HepG2 (cell line): Measurements from ENCODE around the gene PIK3C2B. TPM values are rescaled to one million over a fixed set of nuclear protein-coding genes. Genes with fewer than 3 reads are reported as not detected.

Source experiments
- HDAC1 ChIP-seq: sonication (generic); formaldehyde crosslinking; IDR thresholded peaks from 2 replicates; pipeline ENCODE4 v1.5.1; 2020; ENCODE audit warnings: mild to moderate bottlenecking, missing genetic modification reagents
- HOXA9 ChIP-seq: sonication (generic); formaldehyde crosslinking; IDR thresholded peaks from 2 replicates; pipeline ENCODE4 v1.8.1; 2022; ENCODE audit warnings: missing genetic modification reagents, mild to moderate bottlenecking, moderate library complexity, borderline replicate concordance
- RBFOX2 ChIP-seq: fragments of 200-400 bp; formaldehyde crosslinking; IDR thresholded peaks from 2 replicates; pipeline ENCODE4 v1.6.1; 2017; ENCODE audit warnings: low read depth, mild to moderate bottlenecking, low read length
- STAT5B ChIP-seq: sonication (generic); formaldehyde crosslinking; IDR thresholded peaks from 2 replicates; pipeline ENCODE4 v1.4.0; 2020; ENCODE audit warnings: missing genetic modification reagents
- ZBTB20 ChIP-seq: sonication (generic); formaldehyde crosslinking; IDR thresholded peaks from 2 replicates; pipeline ENCODE4 v1.8.1; 2023; ENCODE audit warnings: missing genetic modification reagents, low read depth, mild to moderate bottlenecking, borderline replicate concordance
- ZBTB8A ChIP-seq: sonication (generic); formaldehyde crosslinking; IDR thresholded peaks from 2 replicates; pipeline ENCODE4 v1.4.0; 2020; ENCODE audit warnings: mild to moderate bottlenecking, low read depth, missing genetic modification reagents, borderline replicate concordance
- ZFP1 ChIP-seq: IDR thresholded peaks from 2 replicates; pipeline ENCODE4 v1.6.1; 2016
- ZMYM3 ChIP-seq: sonication (generic); formaldehyde crosslinking; IDR thresholded peaks from 2 replicates; pipeline ENCODE4 v1.5.1; 2020; ENCODE audit warnings: mild to moderate bottlenecking, missing genetic modification reagents
- ZNF225 ChIP-seq: sonication (generic); formaldehyde crosslinking; IDR thresholded peaks from 2 replicates; pipeline ENCODE4 v1.4.0; 2020; ENCODE audit warnings: mild to moderate bottlenecking, missing genetic modification reagents
- ZNF30 ChIP-seq: sonication (generic); formaldehyde crosslinking; IDR thresholded peaks from 2 replicates; pipeline ENCODE4 v1.5.0; 2020; ENCODE audit warnings: mild to moderate bottlenecking, missing genetic modification reagents
- ZNF335 ChIP-seq: sonication (generic); formaldehyde crosslinking; IDR thresholded peaks from 2 replicates; pipeline ENCODE4 v1.4.0; 2020; ENCODE audit warnings: missing genetic modification reagents
- ZNF496 ChIP-seq: sonication (generic); formaldehyde crosslinking; IDR thresholded peaks from 2 replicates; pipeline ENCODE4 v1.8.1; 2023; ENCODE audit warnings: mild to moderate bottlenecking, moderate library complexity, missing genetic modification reagents; ENCODE audit not compliant: insufficient replicate concordance
- polyA plus RNA-seq, 8 experiments: library from polyadenylated mRNA; depleted of rRNA in 3 of 8; stranded (reverse) in 7 of 8; unstranded in 1 of 8; fragments of >200 nt; fragmentation: Illumina TruSeq in 4 of 8; extraction: Trizol in 4 of 8; gene quantifications; 2 replicates each; pipeline versions ENCODE4 v1.2.1 to v1.2.3, GENCODE V29; 2011 to 2016; ENCODE audit warnings: low read depth in 4 of 8, missing spikeins in 1 of 8, mixed read lengths in 1 of 8; ENCODE audit not compliant: insufficient read depth in 1 of 8
- total RNA-seq, 5 experiments: library from RNA; depleted of rRNA; stranded (reverse); fragments of >200 nt; fragmentation: Illumina TruSeq; extraction: Trizol; gene quantifications; 2 replicates each; pipeline ENCODE4 v1.2.3, GENCODE V29; 2016; ENCODE audit warnings: low read depth in 1 of 5
- TF ChIP-seq, protein P1 (sequence below): sonication (generic); formaldehyde crosslinking; IDR thresholded peaks from 2 replicates; pipeline ENCODE4 v1.5.0; 2020; ENCODE audit warnings: mild to moderate bottlenecking, missing genetic modification reagents
- TF ChIP-seq, protein P2 (sequence below): sonication (generic); formaldehyde crosslinking; IDR thresholded peaks from 2 replicates; pipeline ENCODE4 v1.8.0; 2023; ENCODE audit warnings: mild to moderate bottlenecking, missing genetic modification reagents
- TF ChIP-seq, protein P3 (sequence below): sonication (generic); formaldehyde crosslinking; IDR thresholded peaks from 2 replicates; pipeline ENCODE4 v1.5.0; 2020; ENCODE audit warnings: mild to moderate bottlenecking, missing genetic modification reagents
- TF ChIP-seq, protein P4 (sequence below): IDR thresholded peaks from 2 replicates; pipeline ENCODE4 v1.6.1; 2018; ENCODE audit warnings: missing genetic modification reagents
- TF ChIP-seq, protein P5 (sequence below): sonication (generic); formaldehyde crosslinking; IDR thresholded peaks from 2 replicates; pipeline ENCODE4 v1.9.0; 2021; ENCODE audit warnings: missing genetic modification reagents, borderline replicate concordance
- TF ChIP-seq, protein P6 (sequence below): sonication (generic); formaldehyde crosslinking; IDR thresholded peaks from 2 replicates; pipeline ENCODE4 v1.5.1; 2020; ENCODE audit warnings: missing genetic modification reagents, mild to moderate bottlenecking, borderline replicate concordance

Gene PIK3C2B
- total and polyA plus RNA-seq, 2 of the 13 experiments (the other 11 are each of a cell fraction or from before 2014, with no cell fraction given), result 3.4 to 4.5 TPM

DNA sequence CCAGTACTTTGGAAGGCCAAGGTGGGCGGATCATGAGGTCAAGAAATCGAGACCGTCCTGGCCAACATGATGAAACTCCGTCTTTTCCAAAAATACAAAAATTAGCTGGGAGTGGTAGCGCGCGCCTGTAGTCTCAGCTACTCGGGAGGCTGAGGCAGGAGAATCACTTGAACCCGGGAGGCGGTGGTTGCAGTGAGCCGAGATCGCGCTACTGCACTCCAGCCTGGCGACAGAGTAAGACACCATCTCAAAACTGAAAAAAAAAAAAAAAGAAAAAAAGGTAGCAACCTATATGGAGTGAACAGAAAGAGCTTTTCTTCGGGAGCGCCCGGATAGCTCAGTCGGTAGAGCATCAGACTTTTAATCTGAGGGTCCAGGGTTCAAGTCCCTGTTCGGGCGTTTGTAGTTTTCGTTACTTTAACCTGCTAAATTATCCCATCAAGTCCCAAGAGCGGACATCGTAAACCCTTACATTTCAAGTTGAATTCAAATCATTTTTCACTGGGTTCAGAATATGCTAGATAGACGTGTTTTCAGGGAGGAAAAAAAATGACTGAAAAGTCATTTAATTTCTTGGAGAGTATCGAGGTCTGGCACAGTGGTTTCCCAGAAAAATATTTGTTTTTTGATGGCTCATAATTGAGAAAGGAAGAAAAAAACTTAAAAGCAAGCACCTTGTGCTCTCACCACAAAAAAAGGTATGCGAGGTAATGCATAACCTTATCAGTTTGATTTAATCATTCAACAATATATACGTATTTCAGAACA lies 11.8 kb upstream of the PIK3C2B start (continued):
- TF ChIP-seq, protein P1, sequence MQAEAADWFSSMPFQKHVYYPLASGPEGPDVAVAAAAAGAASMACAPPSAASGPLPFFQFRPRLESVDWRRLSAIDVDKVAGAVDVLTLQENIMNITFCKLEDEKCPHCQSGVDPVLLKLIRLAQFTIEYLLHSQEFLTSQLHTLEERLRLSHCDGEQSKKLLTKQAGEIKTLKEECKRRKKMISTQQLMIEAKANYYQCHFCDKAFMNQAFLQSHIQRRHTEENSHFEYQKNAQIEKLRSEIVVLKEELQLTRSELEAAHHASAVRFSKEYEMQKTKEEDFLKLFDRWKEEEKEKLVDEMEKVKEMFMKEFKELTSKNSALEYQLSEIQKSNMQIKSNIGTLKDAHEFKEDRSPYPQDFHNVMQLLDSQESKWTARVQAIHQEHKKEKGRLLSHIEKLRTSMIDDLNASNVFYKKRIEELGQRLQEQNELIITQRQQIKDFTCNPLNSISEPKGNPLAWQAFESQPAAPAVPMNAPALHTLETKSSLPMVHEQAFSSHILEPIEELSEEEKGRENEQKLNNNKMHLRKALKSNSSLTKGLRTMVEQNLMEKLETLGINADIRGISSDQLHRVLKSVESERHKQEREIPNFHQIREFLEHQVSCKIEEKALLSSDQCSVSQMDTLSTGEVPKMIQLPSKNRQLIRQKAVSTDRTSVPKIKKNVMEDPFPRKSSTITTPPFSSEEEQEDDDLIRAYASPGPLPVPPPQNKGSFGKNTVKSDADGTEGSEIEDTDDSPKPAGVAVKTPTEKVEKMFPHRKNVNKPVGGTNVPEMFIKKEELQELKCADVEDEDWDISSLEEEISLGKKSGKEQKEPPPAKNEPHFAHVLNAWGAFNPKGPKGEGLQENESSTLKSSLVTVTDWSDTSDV (CRISPR knock-in tag), result no peak
- TF ChIP-seq ZMYM3 (CRISPR knock-in tag) (peak; percentile 92), ZNF30 (no peak), STAT5B (CRISPR knock-in tag) (no peak), RBFOX2 (no peak), ZNF225 (no peak), ZBTB8A (CRISPR knock-in tag) (no peak), HDAC1 (CRISPR knock-in tag) (no peak; the same call in 1 of the 2 replicates), ZNF335 (no peak), ZBTB20 (CRISPR knock-in tag) (no peak), ZFP1 (CRISPR knock-in tag) (peak; percentile 63), ZNF496 (CRISPR knock-in tag) (no peak), HOXA9 (CRISPR knock-in tag) (no peak)
- TF ChIP-seq, protein P2, sequence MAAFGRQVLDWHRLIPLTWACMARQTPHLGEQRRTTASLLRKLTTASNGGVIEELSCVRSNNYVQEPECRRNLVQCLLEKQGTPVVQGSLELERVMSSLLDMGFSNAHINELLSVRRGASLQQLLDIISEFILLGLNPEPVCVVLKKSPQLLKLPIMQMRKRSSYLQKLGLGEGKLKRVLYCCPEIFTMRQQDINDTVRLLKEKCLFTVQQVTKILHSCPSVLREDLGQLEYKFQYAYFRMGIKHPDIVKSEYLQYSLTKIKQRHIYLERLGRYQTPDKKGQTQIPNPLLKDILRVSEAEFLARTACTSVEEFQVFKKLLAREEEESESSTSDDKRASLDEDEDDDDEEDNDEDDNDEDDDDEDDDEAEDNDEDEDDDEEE (CRISPR knock-in tag), result no peak
- TF ChIP-seq, protein P3, sequence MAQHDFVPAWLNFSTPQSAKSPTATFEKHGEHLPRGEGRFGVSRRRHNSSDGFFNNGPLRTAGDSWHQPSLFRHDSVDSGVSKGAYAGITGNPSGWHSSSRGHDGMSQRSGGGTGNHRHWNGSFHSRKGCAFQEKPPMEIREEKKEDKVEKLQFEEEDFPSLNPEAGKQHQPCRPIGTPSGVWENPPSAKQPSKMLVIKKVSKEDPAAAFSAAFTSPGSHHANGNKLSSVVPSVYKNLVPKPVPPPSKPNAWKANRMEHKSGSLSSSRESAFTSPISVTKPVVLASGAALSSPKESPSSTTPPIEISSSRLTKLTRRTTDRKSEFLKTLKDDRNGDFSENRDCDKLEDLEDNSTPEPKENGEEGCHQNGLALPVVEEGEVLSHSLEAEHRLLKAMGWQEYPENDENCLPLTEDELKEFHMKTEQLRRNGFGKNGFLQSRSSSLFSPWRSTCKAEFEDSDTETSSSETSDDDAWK (CRISPR knock-in tag), result no peak
- TF ChIP-seq, protein P4, sequence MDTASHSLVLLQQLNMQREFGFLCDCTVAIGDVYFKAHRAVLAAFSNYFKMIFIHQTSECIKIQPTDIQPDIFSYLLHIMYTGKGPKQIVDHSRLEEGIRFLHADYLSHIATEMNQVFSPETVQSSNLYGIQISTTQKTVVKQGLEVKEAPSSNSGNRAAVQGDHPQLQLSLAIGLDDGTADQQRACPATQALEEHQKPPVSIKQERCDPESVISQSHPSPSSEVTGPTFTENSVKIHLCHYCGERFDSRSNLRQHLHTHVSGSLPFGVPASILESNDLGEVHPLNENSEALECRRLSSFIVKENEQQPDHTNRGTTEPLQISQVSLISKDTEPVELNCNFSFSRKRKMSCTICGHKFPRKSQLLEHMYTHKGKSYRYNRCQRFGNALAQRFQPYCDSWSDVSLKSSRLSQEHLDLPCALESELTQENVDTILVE, result no peak
- TF ChIP-seq, protein P5, sequence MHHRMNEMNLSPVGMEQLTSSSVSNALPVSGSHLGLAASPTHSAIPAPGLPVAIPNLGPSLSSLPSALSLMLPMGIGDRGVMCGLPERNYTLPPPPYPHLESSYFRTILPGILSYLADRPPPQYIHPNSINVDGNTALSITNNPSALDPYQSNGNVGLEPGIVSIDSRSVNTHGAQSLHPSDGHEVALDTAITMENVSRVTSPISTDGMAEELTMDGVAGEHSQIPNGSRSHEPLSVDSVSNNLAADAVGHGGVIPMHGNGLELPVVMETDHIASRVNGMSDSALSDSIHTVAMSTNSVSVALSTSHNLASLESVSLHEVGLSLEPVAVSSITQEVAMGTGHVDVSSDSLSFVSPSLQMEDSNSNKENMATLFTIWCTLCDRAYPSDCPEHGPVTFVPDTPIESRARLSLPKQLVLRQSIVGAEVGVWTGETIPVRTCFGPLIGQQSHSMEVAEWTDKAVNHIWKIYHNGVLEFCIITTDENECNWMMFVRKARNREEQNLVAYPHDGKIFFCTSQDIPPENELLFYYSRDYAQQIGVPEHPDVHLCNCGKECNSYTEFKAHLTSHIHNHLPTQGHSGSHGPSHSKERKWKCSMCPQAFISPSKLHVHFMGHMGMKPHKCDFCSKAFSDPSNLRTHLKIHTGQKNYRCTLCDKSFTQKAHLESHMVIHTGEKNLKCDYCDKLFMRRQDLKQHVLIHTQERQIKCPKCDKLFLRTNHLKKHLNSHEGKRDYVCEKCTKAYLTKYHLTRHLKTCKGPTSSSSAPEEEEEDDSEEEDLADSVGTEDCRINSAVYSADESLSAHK, result no peak
- TF ChIP-seq, protein P6, sequence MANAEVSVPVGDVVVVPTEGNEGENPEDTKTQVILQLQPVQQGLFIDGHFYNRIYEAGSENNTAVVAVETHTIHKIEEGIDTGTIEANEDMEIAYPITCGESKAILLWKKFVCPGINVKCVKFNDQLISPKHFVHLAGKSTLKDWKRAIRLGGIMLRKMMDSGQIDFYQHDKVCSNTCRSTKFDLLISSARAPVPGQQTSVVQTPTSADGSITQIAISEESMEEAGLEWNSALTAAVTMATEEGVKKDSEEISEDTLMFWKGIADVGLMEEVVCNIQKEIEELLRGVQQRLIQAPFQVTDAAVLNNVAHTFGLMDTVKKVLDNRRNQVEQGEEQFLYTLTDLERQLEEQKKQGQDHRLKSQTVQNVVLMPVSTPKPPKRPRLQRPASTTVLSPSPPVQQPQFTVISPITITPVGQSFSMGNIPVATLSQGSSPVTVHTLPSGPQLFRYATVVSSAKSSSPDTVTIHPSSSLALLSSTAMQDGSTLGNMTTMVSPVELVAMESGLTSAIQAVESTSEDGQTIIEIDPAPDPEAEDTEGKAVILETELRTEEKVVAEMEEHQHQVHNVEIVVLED (CRISPR knock-in tag), result no peak
